Lower leg skin (tissue), 4 donors: ENCODE data around the gene ERCC6. TPM values are rescaled to one million over a fixed set of nuclear protein-coding genes. Genes with fewer than 3 reads are reported as not detected.

Experiments
- DNase-seq, 2 donors: peaks; one replicate each; pipeline ENCODE4 v3.0.0-alpha.2; 2019; ENCODE audit warnings: low spot score in 2 of 2
- H3K4me3 ChIP-seq: fragments of 200-600 bp; sonication (generic); 2 replicates; pipeline ENCODE4 v1.5.1; 2017; ENCODE audit warnings: mild to moderate bottlenecking, low read depth; ENCODE audit not compliant: poor library complexity, severe bottlenecking
- CTCF ChIP-seq, 3 donors: fragments of 450-650 bp; IDR thresholded peaks; one replicate each; pipeline ENCODE4 v1.5.1; 2016; ENCODE audit warnings: antibody characterized with exemption in 3 of 3, mild to moderate bottlenecking in 3 of 3, moderate library complexity in 2 of 3
- POLR2A ChIP-seq, 2 donors: fragments of 450-650 bp; IDR thresholded peaks; one replicate each; pipeline ENCODE4 v1.6.1; 2016 to 2017; ENCODE audit warnings: antibody characterized with exemption in 2 of 2, mild to moderate bottlenecking in 1 of 2, moderate library complexity in 1 of 2
- WGBS, 2 donors: methylation state at CpG; one replicate each; pipeline ENCODE4 v1.1.5; 2018; 5-methylcytosine and 5-hydroxymethylcytosine counted together
- intact Hi-C: fragments of 100-400 bp; cut with DNase I; formaldehyde crosslinking; loops from one replicate; pipeline ENCODE4 v1.15.0; 2023; ENCODE audit warnings: low total_unique reads
- total RNA-seq, 4 donors: library from RNA; depleted of rRNA; stranded (reverse); fragments of >200 nt; gene quantifications; one replicate each; pipeline ENCODE4 v1.1.0, GENCODE V29; 2016

The ERCC6 gene
- total RNA-seq, 4 donors from 2014 or later = 22.7 to 29.7 (median 23.6) TPM

DNA sequence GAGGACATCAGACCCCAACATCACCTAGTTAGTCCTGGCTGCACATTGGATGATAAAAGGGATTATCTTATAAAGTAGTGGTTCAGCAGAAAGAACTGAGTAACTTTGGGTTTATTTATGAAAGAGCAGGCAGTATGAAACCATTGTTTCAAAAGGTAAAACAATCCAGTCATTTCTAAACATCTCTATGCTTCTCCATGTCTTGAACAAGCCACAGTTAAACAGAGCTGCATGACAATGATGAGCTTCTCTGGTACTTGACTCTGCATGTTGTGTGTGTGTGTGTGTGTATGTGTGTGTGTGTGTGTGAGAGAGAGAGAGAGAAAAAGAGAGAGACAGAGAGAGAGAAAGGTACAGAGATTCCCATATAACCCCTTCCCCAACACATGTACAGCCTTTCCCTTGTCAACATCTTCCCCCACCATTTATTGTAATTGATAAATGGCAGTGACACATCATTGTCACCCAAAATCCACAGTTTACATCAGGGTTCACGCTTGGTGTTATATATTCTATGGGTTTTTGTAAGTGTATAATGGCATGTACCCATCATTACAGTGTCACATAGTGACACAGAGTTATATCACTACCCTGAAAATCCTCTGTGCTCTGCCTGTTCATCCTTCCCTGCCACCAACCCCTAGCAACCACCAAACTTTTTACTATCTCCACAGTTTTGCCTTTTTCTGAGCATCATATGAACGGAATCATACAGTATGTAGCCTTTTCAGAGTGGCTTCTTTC, 38.4 kb upstream of the ERCC6 start:
- TF ChIP-seq CTCF (IDR thresholded peaks at IDR 0.05) (no peak), POLR2A (IDR thresholded peaks at IDR 0.05) (no peak)
- WGBS, 2 donors = 79 to 85% methylated on average over 2 of the region's 2 CpGs
- intact Hi-C loops = no loop called here
- H3K4me3 ChIP-seq = no peak overlapping the region
- DNase-seq = no peak

DNA sequence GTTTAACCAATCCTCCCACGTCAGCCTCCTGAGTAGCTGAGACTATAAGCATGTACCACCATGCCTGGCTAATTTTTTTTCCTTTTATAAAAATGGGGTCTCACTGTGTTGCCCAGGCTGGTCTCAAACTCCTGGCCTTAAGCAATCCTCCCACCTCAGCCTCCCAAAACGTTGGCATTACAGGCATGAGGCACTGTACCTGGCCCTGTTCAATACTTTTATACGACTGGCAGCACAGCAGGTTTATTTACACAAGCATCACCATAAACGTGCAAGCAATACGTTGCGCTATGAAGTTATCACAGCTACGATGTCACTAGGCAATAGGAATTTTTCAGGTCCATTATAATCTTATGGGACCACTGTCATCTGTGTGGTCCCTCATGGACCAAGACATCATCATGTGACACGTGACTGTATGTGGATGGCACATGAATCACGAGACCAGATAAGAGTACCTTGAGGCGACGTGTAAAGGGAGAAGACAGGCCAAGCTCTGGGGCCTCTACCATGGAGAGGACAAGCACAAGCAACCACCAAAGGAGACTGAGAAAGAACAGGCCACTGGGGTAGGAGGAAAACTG, 36.7 kb upstream of the ERCC6 start:
- no peak for DNase-seq
- TF ChIP-seq CTCF (IDR thresholded peaks at IDR 0.05) (no peak), POLR2A (IDR thresholded peaks at IDR 0.05) (no peak)
- WGBS, 2 donors = 82 to 84% methylated on average over 11 of the region's 11 CpGs
- intact Hi-C loops = no loop called here
- H3K4me3 ChIP-seq = no peak overlapping the region

DNA sequence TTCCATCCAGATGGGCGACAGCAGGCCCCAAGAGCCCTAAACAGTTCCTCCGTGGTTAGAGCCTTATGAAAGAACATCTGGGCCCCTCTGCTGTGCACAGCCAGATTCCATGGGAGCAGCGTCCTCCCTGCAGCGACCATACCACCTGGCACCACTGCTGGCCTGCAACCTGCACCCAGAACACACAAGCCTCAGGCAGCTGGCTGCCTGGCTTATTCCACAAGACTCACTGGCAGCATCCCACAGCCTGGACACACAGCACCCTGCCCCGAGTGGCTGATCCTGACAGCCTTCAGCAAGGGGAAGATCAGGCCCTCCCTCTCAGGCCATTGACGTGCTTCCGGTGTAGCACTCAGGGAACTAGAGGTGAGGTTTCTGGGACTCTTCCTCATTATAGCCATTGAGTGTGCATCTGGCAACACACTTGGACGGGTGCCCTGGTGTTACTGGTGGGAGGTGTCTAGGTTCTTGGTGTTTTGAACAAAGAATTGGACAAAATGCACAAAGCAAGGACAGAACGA, 33.7 kb upstream of the ERCC6 start:
- DNase-seq = no peak
- intact Hi-C loops = no loop called here

GRCh38 chr10:49571388-49571787, 32.5 kb upstream of the ERCC6 start:
- no peak for TF ChIP-seq CTCF (IDR thresholded peaks at IDR 0.05)
- TF ChIP-seq POLR2A (IDR thresholded peaks at IDR 0.05) = no peak

More for the DNA sequence above, 33.7 kb upstream of the ERCC6 start:
- WGBS, 2 donors = 75 to 76% methylated on average over 9 of the region's 9 CpGs
- no peak overlapping the region for H3K4me3 ChIP-seq
- no peak for TF ChIP-seq CTCF (IDR thresholded peaks at IDR 0.05)
- no peak for TF ChIP-seq POLR2A (IDR thresholded peaks at IDR 0.05)

DNA sequence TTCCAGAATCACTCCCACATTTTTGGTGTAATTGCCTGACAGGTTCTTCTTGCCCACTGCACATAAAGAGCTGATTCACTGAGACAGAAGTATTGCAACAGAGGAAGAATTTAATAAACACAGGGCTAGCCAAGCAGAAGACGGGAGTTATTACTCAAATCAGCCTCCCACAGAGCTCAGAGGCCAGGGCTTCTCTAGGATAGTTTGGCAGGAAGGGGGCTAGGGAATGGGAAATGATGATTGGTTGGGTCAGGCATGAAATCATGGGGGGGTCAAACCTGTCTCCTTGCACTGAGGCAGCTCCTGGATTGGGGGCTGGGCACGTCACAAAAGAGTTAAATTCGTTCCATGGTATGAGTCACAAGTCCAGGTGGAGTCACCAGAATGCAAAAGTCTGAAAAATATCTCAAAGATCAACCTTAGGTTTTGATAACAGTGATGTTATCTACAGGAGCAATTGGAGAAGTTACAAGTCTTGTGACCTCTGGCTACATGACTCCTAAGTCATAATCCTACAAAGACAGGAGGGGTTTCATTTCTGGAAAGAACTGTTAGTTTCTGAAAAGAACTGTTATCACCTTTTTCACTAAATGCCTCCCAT, 30.2 kb upstream of the ERCC6 start:
- DNase-seq = no peak
- H3K4me3 ChIP-seq = no peak overlapping the region
- WGBS, 2 donors = 30 to 36% methylated on average over 3 of the region's 3 CpGs
- intact Hi-C loops = no loop called here
- no peak for TF ChIP-seq POLR2A (IDR thresholded peaks at IDR 0.05)

More at GRCh38 chr10:49571388-49571787, 32.5 kb upstream of the ERCC6 start:
- no peak for DNase-seq
- 46 to 53% methylated on average over 2 of the region's 2 CpGs for WGBS, 2 donors
- intact Hi-C loops = no loop called here
- H3K4me3 ChIP-seq = no peak overlapping the region

DNA sequence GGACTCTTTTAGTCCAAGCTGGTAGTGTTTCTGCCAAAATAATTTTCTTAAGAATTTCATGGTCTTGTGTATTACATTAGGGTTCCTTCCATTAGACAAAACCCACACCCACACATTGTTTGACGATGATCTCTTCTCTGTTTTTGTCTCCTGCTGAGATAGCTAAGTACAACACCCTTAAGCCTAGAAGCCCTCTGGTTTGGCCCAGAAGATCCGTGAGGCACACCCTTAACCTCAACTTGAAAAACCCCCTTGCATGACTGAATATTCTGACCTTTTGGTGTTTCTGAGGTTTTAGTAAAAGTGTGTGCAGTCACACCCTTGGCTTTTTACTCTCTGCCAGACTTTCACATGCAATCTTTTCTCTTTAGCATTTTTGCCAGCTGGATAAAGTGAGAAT, 29.3 kb upstream of the ERCC6 start:
- no peak overlapping the region for H3K4me3 ChIP-seq
- no peak for DNase-seq
- 55 to 56% methylated on average over 2 of the region's 2 CpGs for WGBS, 2 donors
- intact Hi-C loops = no loop called here
- TF ChIP-seq POLR2A (IDR thresholded peaks at IDR 0.05) = no peak
- no peak for TF ChIP-seq CTCF (IDR thresholded peaks at IDR 0.05)
